K562 (cell line): ENCODE data around the gene KCNK7. TPM values are rescaled to one million over a fixed set of nuclear protein-coding genes. Genes with fewer than 3 reads are reported as not detected.
A peak's percentile ranks its signal among the peaks of the same experiment; 100 is the strongest.

Experiments
- BACH1 ChIP-seq: fragments of 200-800 bp; sonication (Bioruptor generic); IDR thresholded peaks from 2 replicates; pipeline ENCODE4 v1.6.1; 2016; ENCODE audit warnings: missing genetic modification characterization, missing compliant biosample characterization
- CHD4 ChIP-seq: fragments of 200-600 bp; sonication (generic); IDR thresholded peaks from 3 replicates; pipeline ENCODE4 v1.6.1; 2012; ENCODE audit warnings: low read depth, mild to moderate bottlenecking, mixed read lengths, low read length, inconsistent platforms; ENCODE audit not compliant: insufficient read depth, insufficient replicate concordance, poor library complexity, severe bottlenecking
- HSF4 ChIP-seq: fragments of 250-450 bp; sonication (Bioruptor Pico); IDR thresholded peaks from 2 replicates; pipeline ENCODE4 v2.1.2; 2022; ENCODE audit warnings: mild to moderate bottlenecking, moderate library complexity, borderline replicate concordance
- KDM4B ChIP-seq, 2 experiments: fragments of 450-650 bp in 1 of 2; sonication (generic) in 1 of 2; IDR thresholded peaks; 2 replicates each; pipeline ENCODE4 v1.6.1; 2016 to 2017; ENCODE audit warnings: borderline replicate concordance in 2 of 2, antibody characterized with exemption in 1 of 2, low read depth in 1 of 2, mild to moderate bottlenecking in 1 of 2
- MECOM ChIP-seq: fragments of 250-450 bp; sonication (Bioruptor Pico); IDR thresholded peaks from 2 replicates; pipeline ENCODE4 v1.8.0; 2022; ENCODE audit warnings: inconsistent platforms
- NCOR1 ChIP-seq: fragments of 450-650 bp; IDR thresholded peaks from 2 replicates; pipeline ENCODE4 v1.6.1; 2016; ENCODE audit warnings: mild to moderate bottlenecking, moderate library complexity
- NFXL1 ChIP-seq: fragments of 450-650 bp; formaldehyde crosslinking; IDR thresholded peaks from 2 replicates; pipeline ENCODE4 v1.4.0; 2021; ENCODE audit warnings: mild to moderate bottlenecking
- PPARD ChIP-seq: fragments of 250-450 bp; sonication (Bioruptor Pico); IDR thresholded peaks from 2 replicates; pipeline ENCODE4 v1.8.0; 2022; ENCODE audit warnings: inconsistent platforms, mild to moderate bottlenecking, moderate library complexity
- SRSF1 ChIP-seq: fragments of 200-400 bp; formaldehyde crosslinking; IDR thresholded peaks from 2 replicates; pipeline ENCODE4 v1.6.1; 2017; ENCODE audit warnings: mild to moderate bottlenecking, low read depth, low read length, moderate library complexity
- TAF7 ChIP-seq: fragments of 450-650 bp; IDR thresholded peaks from 2 replicates; pipeline ENCODE4 v1.6.1; 2016; ENCODE audit warnings: missing genetic modification characterization, missing compliant biosample characterization
- XRCC5 ChIP-seq: fragments of 200-400 bp; formaldehyde crosslinking; IDR thresholded peaks from 2 replicates; pipeline ENCODE4 v1.6.1; 2017; ENCODE audit warnings: low read depth, mild to moderate bottlenecking, low read length
- ZNF444 ChIP-seq: fragments of 250-450 bp; sonication (Bioruptor Pico); IDR thresholded peaks from 2 replicates; pipeline ENCODE4 v1.4.0; 2020; ENCODE audit warnings: mild to moderate bottlenecking, moderate library complexity
- ZNF75A ChIP-seq: fragments of 450-650 bp; formaldehyde crosslinking; IDR thresholded peaks from 2 replicates; pipeline ENCODE4 v1.4.0; 2020; ENCODE audit warnings: mild to moderate bottlenecking
- polyA plus RNA-seq, 8 experiments: library from polyadenylated mRNA; depleted of rRNA in 4 of 8; stranded (reverse) in 5 of 8; unstranded in 3 of 8; fragments of >200 nt; fragmentation: Nextera tagmentation in 2 of 8; fragmentation: Illumina TruSeq in 1 of 8; extraction: Ambion mirVana in 2 of 8; extraction: Trizol in 1 of 8; gene quantifications; 2 replicates each; pipeline versions ENCODE4 v1.2.1 to v1.2.3, GENCODE V29; 2011 to 2014; ENCODE audit warnings: inconsistent platforms in 1 of 8, missing spikeins in 1 of 8
- total RNA-seq, 7 experiments: library from RNA; depleted of rRNA in 6 of 7; stranded (reverse); fragments of >200 nt in 6 of 7; fragmentation: Illumina TruSeq in 2 of 7; extraction: Trizol in 2 of 7; gene quantifications; 2 replicates each; pipeline versions ENCODE4 v1.2.1 to v1.2.3, GENCODE V29; 2011 to 2021; ENCODE audit warnings: low replicate concordance in 1 of 7
- TF ChIP-seq, protein P1 (sequence below), 2 experiments: fragments of 450-650 bp in 1 of 2; sonication (generic) in 1 of 2; formaldehyde crosslinking in 1 of 2; IDR thresholded peaks; 2 replicates each; pipeline versions ENCODE4 v1.7.1 to v1.9.0; 2016 to 2022; ENCODE audit warnings: inconsistent platforms in 1 of 2, mild to moderate bottlenecking in 1 of 2, missing genetic modification reagents in 1 of 2
- TF ChIP-seq, protein P2 (sequence below), 2 experiments: fragments of 450-650 bp in 1 of 2; IDR thresholded peaks; 2 replicates each; pipeline ENCODE4 v1.6.1; 2011 to 2017; ENCODE audit warnings: low read depth in 2 of 2, antibody characterized with exemption in 1 of 2, borderline replicate concordance in 1 of 2, low read length in 1 of 2, mild to moderate bottlenecking in 1 of 2, mixed read lengths in 1 of 2; ENCODE audit not compliant: control insufficient read depth in 1 of 2

Gene KCNK7
- total and polyA plus RNA-seq, 9 of the 15 experiments (the other 6 are each of a cell fraction or from before 2014, with no cell fraction given): 0.07 to 0.40 TPM; not detected in 7

DNA sequence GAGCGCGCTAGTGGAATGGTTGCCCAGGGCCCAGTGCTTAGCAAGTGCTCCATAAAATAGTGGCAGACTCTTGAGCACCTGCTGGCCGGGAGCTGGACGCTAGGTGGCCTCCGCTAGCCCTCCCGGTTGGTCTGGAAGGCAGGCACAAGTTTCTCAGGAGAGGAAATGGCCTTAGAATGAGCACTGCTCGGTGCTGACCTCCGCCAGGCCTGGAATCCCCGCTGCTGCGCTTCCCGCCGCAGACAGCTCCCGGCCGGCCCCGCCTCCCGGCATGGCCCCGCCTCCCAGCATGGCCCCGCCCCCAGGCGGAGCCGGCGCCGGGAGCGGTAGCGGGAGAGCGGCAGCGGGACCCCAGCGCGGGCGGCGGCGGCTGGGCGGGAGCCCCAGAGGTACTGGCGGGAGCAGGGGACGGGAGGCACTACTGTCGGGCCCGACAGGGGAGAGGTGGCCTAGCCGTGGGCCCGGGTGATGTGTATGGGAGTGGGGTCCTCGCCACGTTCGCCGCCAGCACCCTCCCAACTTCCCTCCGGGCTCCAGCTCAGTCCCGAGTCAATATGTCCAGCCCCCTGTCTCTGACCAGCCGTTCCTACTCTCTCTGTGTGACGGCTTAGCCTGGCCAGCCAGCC lies 42.3 kb upstream of the KCNK7 start, which contains the start of gene SIPA1 (continued):
- TF ChIP-seq, protein P1, sequence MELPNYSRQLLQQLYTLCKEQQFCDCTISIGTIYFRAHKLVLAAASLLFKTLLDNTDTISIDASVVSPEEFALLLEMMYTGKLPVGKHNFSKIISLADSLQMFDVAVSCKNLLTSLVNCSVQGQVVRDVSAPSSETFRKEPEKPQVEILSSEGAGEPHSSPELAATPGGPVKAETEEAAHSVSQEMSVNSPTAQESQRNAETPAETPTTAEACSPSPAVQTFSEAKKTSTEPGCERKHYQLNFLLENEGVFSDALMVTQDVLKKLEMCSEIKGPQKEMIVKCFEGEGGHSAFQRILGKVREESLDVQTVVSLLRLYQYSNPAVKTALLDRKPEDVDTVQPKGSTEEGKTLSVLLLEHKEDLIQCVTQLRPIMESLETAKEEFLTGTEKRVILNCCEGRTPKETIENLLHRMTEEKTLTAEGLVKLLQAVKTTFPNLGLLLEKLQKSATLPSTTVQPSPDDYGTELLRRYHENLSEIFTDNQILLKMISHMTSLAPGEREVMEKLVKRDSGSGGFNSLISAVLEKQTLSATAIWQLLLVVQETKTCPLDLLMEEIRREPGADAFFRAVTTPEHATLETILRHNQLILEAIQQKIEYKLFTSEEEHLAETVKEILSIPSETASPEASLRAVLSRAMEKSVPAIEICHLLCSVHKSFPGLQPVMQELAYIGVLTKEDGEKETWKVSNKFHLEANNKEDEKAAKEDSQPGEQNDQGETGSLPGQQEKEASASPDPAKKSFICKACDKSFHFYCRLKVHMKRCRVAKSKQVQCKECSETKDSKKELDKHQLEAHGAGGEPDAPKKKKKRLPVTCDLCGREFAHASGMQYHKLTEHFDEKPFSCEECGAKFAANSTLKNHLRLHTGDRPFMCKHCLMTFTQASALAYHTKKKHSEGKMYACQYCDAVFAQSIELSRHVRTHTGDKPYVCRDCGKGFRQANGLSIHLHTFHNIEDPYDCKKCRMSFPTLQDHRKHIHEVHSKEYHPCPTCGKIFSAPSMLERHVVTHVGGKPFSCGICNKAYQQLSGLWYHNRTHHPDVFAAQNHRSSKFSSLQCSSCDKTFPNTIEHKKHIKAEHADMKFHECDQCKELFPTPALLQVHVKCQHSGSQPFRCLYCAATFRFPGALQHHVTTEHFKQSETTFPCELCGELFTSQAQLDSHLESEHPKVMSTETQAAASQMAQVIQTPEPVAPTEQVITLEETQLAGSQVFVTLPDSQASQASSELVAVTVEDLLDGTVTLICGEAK (IDR thresholded peaks at IDR 0.05): no peak
- TF ChIP-seq, protein P1 (CRISPR knock-in tag; IDR thresholded peaks at IDR 0.05): no peak
- no peak for TF ChIP-seq SRSF1
- no peak for TF ChIP-seq MECOM
- no peak for TF ChIP-seq ZNF444 (CRISPR knock-in tag)
- no peak for TF ChIP-seq ZNF75A
- no peak for TF ChIP-seq PPARD (CRISPR knock-in tag)
- TF ChIP-seq CHD4: no peak
- TF ChIP-seq NCOR1: no peak
- TF ChIP-seq TAF7: no peak
- TF ChIP-seq HSF4: no peak
- 0 out of 2 replicates have a peak, but pooled peaks have one; percentile 20 for TF ChIP-seq XRCC5
- TF ChIP-seq, protein P2, sequence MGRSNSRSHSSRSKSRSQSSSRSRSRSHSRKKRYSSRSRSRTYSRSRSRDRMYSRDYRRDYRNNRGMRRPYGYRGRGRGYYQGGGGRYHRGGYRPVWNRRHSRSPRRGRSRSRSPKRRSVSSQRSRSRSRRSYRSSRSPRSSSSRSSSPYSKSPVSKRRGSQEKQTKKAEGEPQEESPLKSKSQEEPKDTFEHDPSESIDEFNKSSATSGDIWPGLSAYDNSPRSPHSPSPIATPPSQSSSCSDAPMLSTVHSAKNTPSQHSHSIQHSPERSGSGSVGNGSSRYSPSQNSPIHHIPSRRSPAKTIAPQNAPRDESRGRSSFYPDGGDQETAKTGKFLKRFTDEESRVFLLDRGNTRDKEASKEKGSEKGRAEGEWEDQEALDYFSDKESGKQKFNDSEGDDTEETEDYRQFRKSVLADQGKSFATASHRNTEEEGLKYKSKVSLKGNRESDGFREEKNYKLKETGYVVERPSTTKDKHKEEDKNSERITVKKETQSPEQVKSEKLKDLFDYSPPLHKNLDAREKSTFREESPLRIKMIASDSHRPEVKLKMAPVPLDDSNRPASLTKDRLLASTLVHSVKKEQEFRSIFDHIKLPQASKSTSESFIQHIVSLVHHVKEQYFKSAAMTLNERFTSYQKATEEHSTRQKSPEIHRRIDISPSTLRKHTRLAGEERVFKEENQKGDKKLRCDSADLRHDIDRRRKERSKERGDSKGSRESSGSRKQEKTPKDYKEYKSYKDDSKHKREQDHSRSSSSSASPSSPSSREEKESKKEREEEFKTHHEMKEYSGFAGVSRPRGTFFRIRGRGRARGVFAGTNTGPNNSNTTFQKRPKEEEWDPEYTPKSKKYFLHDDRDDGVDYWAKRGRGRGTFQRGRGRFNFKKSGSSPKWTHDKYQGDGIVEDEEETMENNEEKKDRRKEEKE (IDR thresholded peaks at IDR 0.05; ENCODE audit: borderline replicate concordance in 1 of 2, control insufficient read depth in 1 of 2, low read depth in 2 of 2, low read length in 1 of 2): no peak
- no peak for TF ChIP-seq NFXL1 (CRISPR knock-in tag)
- no peak for TF ChIP-seq BACH1
- no peak for TF ChIP-seq KDM4B (IDR thresholded peaks at IDR 0.05; ENCODE audit: borderline replicate concordance in 2 of 2, low read depth in 1 of 2)
